ENCODE data around the gene NPDC1.

NPDC1 gene

GRCh38 chr9:137014776-137015539 lies 31.0 kb downstream of the NPDC1 start:
- ATAC-seq (ENCODE audit: low read depth) (no peak), DNase-seq (ENCODE audit: low spot score) (no peak)
- H3K4me1 ChIP-seq (ENCODE audit: insufficient read depth, poor library complexity, severe bottlenecking), result no peaks in the 10 kb centered on the region
- no peaks in the 10 kb centered on the region for H3K36me3 ChIP-seq (ENCODE audit: low read depth)
- no peak overlapping the region for H3K4me3 ChIP-seq (ENCODE audit: severe bottlenecking)
- TF ChIP-seq, protein P1, sequence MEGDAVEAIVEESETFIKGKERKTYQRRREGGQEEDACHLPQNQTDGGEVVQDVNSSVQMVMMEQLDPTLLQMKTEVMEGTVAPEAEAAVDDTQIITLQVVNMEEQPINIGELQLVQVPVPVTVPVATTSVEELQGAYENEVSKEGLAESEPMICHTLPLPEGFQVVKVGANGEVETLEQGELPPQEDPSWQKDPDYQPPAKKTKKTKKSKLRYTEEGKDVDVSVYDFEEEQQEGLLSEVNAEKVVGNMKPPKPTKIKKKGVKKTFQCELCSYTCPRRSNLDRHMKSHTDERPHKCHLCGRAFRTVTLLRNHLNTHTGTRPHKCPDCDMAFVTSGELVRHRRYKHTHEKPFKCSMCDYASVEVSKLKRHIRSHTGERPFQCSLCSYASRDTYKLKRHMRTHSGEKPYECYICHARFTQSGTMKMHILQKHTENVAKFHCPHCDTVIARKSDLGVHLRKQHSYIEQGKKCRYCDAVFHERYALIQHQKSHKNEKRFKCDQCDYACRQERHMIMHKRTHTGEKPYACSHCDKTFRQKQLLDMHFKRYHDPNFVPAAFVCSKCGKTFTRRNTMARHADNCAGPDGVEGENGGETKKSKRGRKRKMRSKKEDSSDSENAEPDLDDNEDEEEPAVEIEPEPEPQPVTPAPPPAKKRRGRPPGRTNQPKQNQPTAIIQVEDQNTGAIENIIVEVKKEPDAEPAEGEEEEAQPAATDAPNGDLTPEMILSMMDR (IDR thresholded peaks at IDR 0.05; ENCODE audit: poor library complexity, severe bottlenecking), result no peak
- no peaks in the 10 kb centered on the region for H3K27me3 ChIP-seq (ENCODE audit: insufficient read depth, poor library complexity, severe bottlenecking)
- H3K27ac ChIP-seq (ENCODE audit: poor library complexity, severe bottlenecking), result no peak overlapping the region
- H3K9me3 ChIP-seq (ENCODE audit: severe bottlenecking), result no peaks in the 10 kb centered on the region

- TF ChIP-seq, protein P1 (IDR thresholded peaks at IDR 0.05; ENCODE audit: poor library complexity, severe bottlenecking), result no peak
- ATAC-seq (ENCODE audit: low read depth), result no peak
- no peaks in the 10 kb centered on the region for H3K36me3 ChIP-seq (ENCODE audit: low read depth)
These were observed 31.8 kb downstream of the NPDC1 start for GRCh38 chr9:137014166-137014565.

DNA sequence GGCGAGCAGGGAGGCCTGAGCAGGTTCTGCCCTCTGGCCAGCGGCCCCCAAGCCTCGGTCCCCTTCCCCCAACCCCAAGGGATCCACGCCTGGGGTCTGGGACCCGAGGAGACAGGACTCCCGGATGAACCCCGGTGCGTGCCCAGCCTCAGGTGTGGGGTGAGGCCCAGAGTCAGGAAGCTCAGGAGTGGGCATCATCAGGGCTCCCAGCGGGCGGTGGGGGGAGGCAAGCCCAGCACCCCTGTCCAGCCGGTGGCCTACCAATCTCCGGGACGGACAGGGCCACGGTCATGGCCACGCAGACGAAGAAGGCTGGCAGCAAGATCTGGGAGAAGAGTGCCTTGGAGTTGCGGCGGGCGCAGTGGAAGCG lies 32.4 kb downstream of the NPDC1 start:
- H3K4me1 ChIP-seq (ENCODE audit: insufficient read depth, poor library complexity, severe bottlenecking), result no peaks in the 10 kb centered on the region
- H3K27me3 ChIP-seq (ENCODE audit: insufficient read depth, poor library complexity, severe bottlenecking), result no peaks in the 10 kb centered on the region
- ATAC-seq (ENCODE audit: low read depth), result no peak
- TF ChIP-seq, protein P1 (IDR thresholded peaks at IDR 0.05; ENCODE audit: poor library complexity, severe bottlenecking), result no peak
- no peaks in the 10 kb centered on the region for H3K9me3 ChIP-seq (ENCODE audit: severe bottlenecking)
- no peak overlapping the region for H3K4me3 ChIP-seq (ENCODE audit: severe bottlenecking)
- DNase-seq (ENCODE audit: low spot score), result no peak
- H3K36me3 ChIP-seq (ENCODE audit: low read depth), result no peaks in the 10 kb centered on the region
- no peak overlapping the region for H3K27ac ChIP-seq (ENCODE audit: poor library complexity, severe bottlenecking)

More at GRCh38 chr9:137014166-137014565, 31.8 kb downstream of the NPDC1 start:
- Histone ChIP-seq H3K4me3 (ENCODE audit: severe bottlenecking) (no peak overlapping the region), H3K9me3 (ENCODE audit: severe bottlenecking) (no peaks in the 10 kb centered on the region), H3K27ac (ENCODE audit: poor library complexity, severe bottlenecking) (no peak overlapping the region), H3K4me1 (ENCODE audit: insufficient read depth, poor library complexity, severe bottlenecking) (no peaks in the 10 kb centered on the region), H3K27me3 (ENCODE audit: insufficient read depth, poor library complexity, severe bottlenecking) (no peaks in the 10 kb centered on the region)
- DNase-seq (ENCODE audit: low spot score), result no peak

GRCh38 chr9:137012694-137013570 lies 33.0 kb downstream of the NPDC1 start:
- Histone ChIP-seq H3K27ac (ENCODE audit: poor library complexity, severe bottlenecking) (no peak overlapping the region), H3K27me3 (ENCODE audit: insufficient read depth, poor library complexity, severe bottlenecking) (no peaks in the 10 kb centered on the region), H3K4me1 (ENCODE audit: insufficient read depth, poor library complexity, severe bottlenecking) (no peaks in the 10 kb centered on the region), H3K4me3 (ENCODE audit: severe bottlenecking) (no peak overlapping the region), H3K9me3 (ENCODE audit: severe bottlenecking) (no peaks in the 10 kb centered on the region), H3K36me3 (ENCODE audit: low read depth) (no peaks in the 10 kb centered on the region)
- no peak for DNase-seq (ENCODE audit: low spot score)
- ATAC-seq (ENCODE audit: low read depth), result no peak
- TF ChIP-seq, protein P1 (IDR thresholded peaks at IDR 0.05; ENCODE audit: poor library complexity, severe bottlenecking), result no peak
